Measurements from ENCODE around the gene GP1BA.

- TF ChIP-seq YY1 (IDR thresholded peaks at IDR 0.05; ENCODE audit: low read depth, low read length) (no peak), BCL11A (IDR thresholded peaks at IDR 0.05; ENCODE audit: low read depth in 2 of 2, low read length in 2 of 2) (no peak), JUND (IDR thresholded peaks at IDR 0.05; ENCODE audit: low read length) (no peak), USF2 (IDR thresholded peaks at IDR 0.05; ENCODE audit: low read length) (no peak), POLR2A (IDR thresholded peaks at IDR 0.05; ENCODE audit: control extremely low read depth in 1 of 2, low read depth in 2 of 2, low read length in 2 of 2) (no peak), GTF2F1 (IDR thresholded peaks at IDR 0.05; ENCODE audit: borderline replicate concordance, low read depth, low read length) (no peak), CEBPB (IDR thresholded peaks at IDR 0.05; ENCODE audit: low read depth, low read length) (no peak), FOSL1 (IDR thresholded peaks at IDR 0.05; ENCODE audit: insufficient read depth, low read depth, low read length) (no peak), ZNF274 (IDR thresholded peaks at IDR 0.05; ENCODE audit: borderline replicate concordance, extremely low read depth, low read length) (no peak), SP4 (IDR thresholded peaks at IDR 0.05; ENCODE audit: low read length) (no peak)
- TF ChIP-seq, protein P1, sequence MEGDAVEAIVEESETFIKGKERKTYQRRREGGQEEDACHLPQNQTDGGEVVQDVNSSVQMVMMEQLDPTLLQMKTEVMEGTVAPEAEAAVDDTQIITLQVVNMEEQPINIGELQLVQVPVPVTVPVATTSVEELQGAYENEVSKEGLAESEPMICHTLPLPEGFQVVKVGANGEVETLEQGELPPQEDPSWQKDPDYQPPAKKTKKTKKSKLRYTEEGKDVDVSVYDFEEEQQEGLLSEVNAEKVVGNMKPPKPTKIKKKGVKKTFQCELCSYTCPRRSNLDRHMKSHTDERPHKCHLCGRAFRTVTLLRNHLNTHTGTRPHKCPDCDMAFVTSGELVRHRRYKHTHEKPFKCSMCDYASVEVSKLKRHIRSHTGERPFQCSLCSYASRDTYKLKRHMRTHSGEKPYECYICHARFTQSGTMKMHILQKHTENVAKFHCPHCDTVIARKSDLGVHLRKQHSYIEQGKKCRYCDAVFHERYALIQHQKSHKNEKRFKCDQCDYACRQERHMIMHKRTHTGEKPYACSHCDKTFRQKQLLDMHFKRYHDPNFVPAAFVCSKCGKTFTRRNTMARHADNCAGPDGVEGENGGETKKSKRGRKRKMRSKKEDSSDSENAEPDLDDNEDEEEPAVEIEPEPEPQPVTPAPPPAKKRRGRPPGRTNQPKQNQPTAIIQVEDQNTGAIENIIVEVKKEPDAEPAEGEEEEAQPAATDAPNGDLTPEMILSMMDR (IDR thresholded peaks at IDR 0.05; ENCODE audit: control extremely low read depth in 1 of 3, insufficient read depth in 1 of 3, low read depth in 1 of 3, low read length in 3 of 3), result no peak
Observed at GRCh38 chr17:4947010-4947410, 14.9 kb downstream of the GP1BA start.
